Chondrocyte (in vitro differentiated cells): ENCODE results near the gene EIF5B. TPM values are rescaled to one million over a fixed set of nuclear protein-coding genes. Genes with fewer than 3 reads are reported as not detected.

Experiments used
- DNase-seq: peaks from one replicate; pipeline ENCODE4 v3.0.0; 2021; ENCODE audit warnings: mixed read lengths, low spot score
- H3K27ac Mint-ChIP-seq: one replicate; pipeline ENCODE4 v1.8.0; 2021; ENCODE audit warnings: mild to moderate bottlenecking, moderate library complexity, mixed read lengths; ENCODE audit not compliant: unreplicated experiment
- H3K27me3 Mint-ChIP-seq: 2 replicates; pipeline ENCODE4 v1.8.0; 2021; ENCODE audit warnings: low read depth, mixed read lengths
- H3K36me3 Mint-ChIP-seq: 2 replicates; pipeline ENCODE4 v1.8.0; 2021; ENCODE audit warnings: low read depth, mixed read lengths
- H3K4me1 Mint-ChIP-seq: 2 replicates; pipeline ENCODE4 v1.8.0; 2021; ENCODE audit warnings: low read depth, mild to moderate bottlenecking, mixed read lengths
- H3K4me3 Mint-ChIP-seq: one replicate; pipeline ENCODE4 v1.8.0; 2021; ENCODE audit warnings: mild to moderate bottlenecking, moderate library complexity, mixed read lengths; ENCODE audit not compliant: unreplicated experiment
- H3K9me3 Mint-ChIP-seq: 2 replicates; pipeline ENCODE4 v1.8.0; 2021; ENCODE audit warnings: low read depth, mixed read lengths
- CTCF ChIP-seq: fragments of 200-600 bp; sonication (generic); IDR thresholded peaks from 2 replicates; pipeline ENCODE4 v1.5.0; 2021; ENCODE audit warnings: antibody characterized with exemption, mild to moderate bottlenecking, moderate library complexity
- total RNA-seq: library from RNA; stranded (reverse); gene quantifications from 3 replicates; pipeline ENCODE4 v1.2.1, GENCODE V29; 2021

The EIF5B gene
- total RNA-seq, 1 donor from 2014 or later, result 35.2 TPM

GRCh38 chr2:99373144-99373543 lies 36.0 kb downstream of the EIF5B start:
- no peak for DNase-seq
- Mint-ChIP-seq H3K4me1 (no peaks in the 10 kb centered on the region), H3K4me3 (no peak overlapping the region), H3K36me3 (peaks cover 49% of the 10 kb centered on the region), H3K9me3 (peaks cover 6% of the 10 kb centered on the region), H3K27ac (no peak overlapping the region), H3K27me3 (no peaks in the 10 kb centered on the region)
- TF ChIP-seq CTCF, result no peak

- Mint-ChIP-seq H3K27ac (no peak overlapping the region), H3K36me3 (peaks cover 47% of the 10 kb centered on the region), H3K4me1 (no peaks in the 10 kb centered on the region), H3K27me3 (no peaks in the 10 kb centered on the region), H3K4me3 (no peak overlapping the region), H3K9me3 (peaks cover 6% of the 10 kb centered on the region)
- TF ChIP-seq CTCF, result no peak
- no peak for DNase-seq
Measured at GRCh38 chr2:99374747-99375146, 37.6 kb downstream of the EIF5B start.

- DNase-seq, result no peak
- no peak for TF ChIP-seq CTCF
- H3K27me3 Mint-ChIP-seq, result no peaks in the 10 kb centered on the region
- H3K9me3 Mint-ChIP-seq, result peaks cover 6% of the 10 kb centered on the region
- peak overlapping the region; percentile 55 for H3K27ac Mint-ChIP-seq
- no peak overlapping the region for H3K4me3 Mint-ChIP-seq
- peaks cover 46% of the 10 kb centered on the region for H3K36me3 Mint-ChIP-seq
- peaks cover 6% of the 10 kb centered on the region for H3K4me1 Mint-ChIP-seq
Measured at GRCh38 chr2:99376254-99376864, 39.2 kb downstream of the EIF5B start.

GRCh38 chr2:99377879-99378278 lies 40.7 kb downstream of the EIF5B start:
- DNase-seq, result no peak
- Mint-ChIP-seq H3K27me3 (no peaks in the 10 kb centered on the region), H3K36me3 (peaks cover 41% of the 10 kb centered on the region), H3K27ac (no peak overlapping the region), H3K9me3 (peaks cover 6% of the 10 kb centered on the region), H3K4me3 (no peak overlapping the region), H3K4me1 (peaks cover 6% of the 10 kb centered on the region)
- no peak for TF ChIP-seq CTCF

GRCh38 chr2:99380376-99381010 lies 43.3 kb downstream of the EIF5B start:
- Mint-ChIP-seq H3K27ac (no peak overlapping the region), H3K9me3 (peaks cover 4% of the 10 kb centered on the region), H3K4me1 (peaks cover 6% of the 10 kb centered on the region), H3K36me3 (peaks cover 34% of the 10 kb centered on the region), H3K27me3 (no peaks in the 10 kb centered on the region), H3K4me3 (no peak overlapping the region)
- DNase-seq, result no peak
- no peak for TF ChIP-seq CTCF
